OCI-LY1 (cell line): ENCODE measurements around the gene KRT77.

Experiments
- EZH2 ChIP-seq: fragments of 200-600 bp; sonication (generic), shearing (Covaris generic); IDR thresholded peaks from 2 replicates; pipeline ENCODE4 v1.8.0; 2017; ENCODE audit warnings: borderline replicate concordance, mixed run types, mild to moderate bottlenecking, antibody characterized with exemption, low read length, moderate library complexity, mixed read lengths
- TF ChIP-seq, protein P1 (sequence below): fragments of 200-600 bp; sonication (generic), shearing (Covaris generic); IDR thresholded peaks from 2 replicates; pipeline ENCODE4 v1.5.1; 2017; ENCODE audit warnings: mild to moderate bottlenecking, antibody characterized with exemption, low read length, moderate library complexity, mixed read lengths

- TF ChIP-seq, protein P1, sequence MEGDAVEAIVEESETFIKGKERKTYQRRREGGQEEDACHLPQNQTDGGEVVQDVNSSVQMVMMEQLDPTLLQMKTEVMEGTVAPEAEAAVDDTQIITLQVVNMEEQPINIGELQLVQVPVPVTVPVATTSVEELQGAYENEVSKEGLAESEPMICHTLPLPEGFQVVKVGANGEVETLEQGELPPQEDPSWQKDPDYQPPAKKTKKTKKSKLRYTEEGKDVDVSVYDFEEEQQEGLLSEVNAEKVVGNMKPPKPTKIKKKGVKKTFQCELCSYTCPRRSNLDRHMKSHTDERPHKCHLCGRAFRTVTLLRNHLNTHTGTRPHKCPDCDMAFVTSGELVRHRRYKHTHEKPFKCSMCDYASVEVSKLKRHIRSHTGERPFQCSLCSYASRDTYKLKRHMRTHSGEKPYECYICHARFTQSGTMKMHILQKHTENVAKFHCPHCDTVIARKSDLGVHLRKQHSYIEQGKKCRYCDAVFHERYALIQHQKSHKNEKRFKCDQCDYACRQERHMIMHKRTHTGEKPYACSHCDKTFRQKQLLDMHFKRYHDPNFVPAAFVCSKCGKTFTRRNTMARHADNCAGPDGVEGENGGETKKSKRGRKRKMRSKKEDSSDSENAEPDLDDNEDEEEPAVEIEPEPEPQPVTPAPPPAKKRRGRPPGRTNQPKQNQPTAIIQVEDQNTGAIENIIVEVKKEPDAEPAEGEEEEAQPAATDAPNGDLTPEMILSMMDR: no peak
- no peak for TF ChIP-seq EZH2
Observed at GRCh38 chr12:52679875-52680274, 23.4 kb downstream of the KRT77 start.
